Body of pancreas (tissue), 4 donors: Measurements from ENCODE around the gene CEACAM16. TPM values are rescaled to one million over a fixed set of nuclear protein-coding genes. Genes with fewer than 3 reads are reported as not detected.
"Not testable (repeated sequence)": the region's sequence is repeated elsewhere in the genome, so short reads cannot be mapped to it uniquely, and the experiment has no call there.

Source experiments
- ATAC-seq: fragments of 150-250 bp; one replicate; pipeline ENCODE4 v1.9.1; 2016
- DNase-seq, 4 donors: peaks; one replicate each; pipeline ENCODE4 v3.0.0-alpha.2; 2019
- H3K27ac ChIP-seq, 4 donors: fragments of 200-600 bp; sonication (generic); 1 replicate in 3 of 4; 2 replicates in 1 of 4; pipeline versions ENCODE4 v1.5.1 to v1.6.1; 2016 to 2019; ENCODE audit warnings: mild to moderate bottlenecking in 1 of 4, mixed read lengths in 1 of 4, moderate library complexity in 1 of 4
- H3K27me3 ChIP-seq, 2 donors: fragments of 200-600 bp; sonication (generic); one replicate each; pipeline ENCODE4 v1.6.0; 2016; ENCODE audit warnings: mild to moderate bottlenecking in 1 of 2
- H3K36me3 ChIP-seq, 2 donors: fragments of 200-600 bp; sonication (generic); replicated peaks in 1 of 2; 2 replicates each; pipeline ENCODE4 v1.5.1; 2016; ENCODE audit warnings: low read depth in 2 of 2; ENCODE audit not compliant: insufficient read depth in 1 of 2
- H3K4me1 ChIP-seq: fragments of 200-600 bp; sonication (generic); one replicate; pipeline ENCODE4 v1.6.0; 2016
- H3K4me3 ChIP-seq, 2 donors: fragments of 200-600 bp; sonication (generic); 1 replicate in 1 of 2; 2 replicates in 1 of 2; pipeline ENCODE4 v1.5.1; 2016 to 2019
- H3K9me3 ChIP-seq, 3 donors: fragments of 200-600 bp; sonication (generic); 1 replicate in 2 of 3; 2 replicates in 1 of 3; pipeline ENCODE4 v1.5.1; 2016
- POLR2A ChIP-seq, 3 donors: fragments of 450-650 bp; IDR thresholded peaks; one replicate each; pipeline ENCODE4 v1.6.1; 2016; ENCODE audit warnings: antibody characterized with exemption in 3 of 3, mild to moderate bottlenecking in 2 of 3
- WGBS, 2 donors: methylation state at CpG; one replicate each; pipeline ENCODE4 v1.1.5; 2017; 5-methylcytosine and 5-hydroxymethylcytosine counted together
- intact Hi-C: fragments of 100-400 bp; cut with DNase I; formaldehyde crosslinking; loops from one replicate; pipeline ENCODE4 v1.15.1; 2023
- total RNA-seq, 2 donors: library from RNA; depleted of rRNA; stranded (reverse); fragments of >200 nt; gene quantifications; one replicate each; pipeline ENCODE4 v1.1.0, GENCODE V29; 2016
- TF ChIP-seq, protein P1 (sequence below), 7 experiments: fragments of 450-650 bp in 4 of 7; fragments of 200-600 bp in 3 of 7; sonication (generic) in 3 of 7; IDR thresholded peaks; one replicate each; pipeline ENCODE4 v1.5.1; 2016 to 2019; ENCODE audit warnings: antibody characterized with exemption in 7 of 7

The CEACAM16 gene
- total RNA-seq, 2 donors from 2014 or later = 0.33 to 1.3 TPM

DNA sequence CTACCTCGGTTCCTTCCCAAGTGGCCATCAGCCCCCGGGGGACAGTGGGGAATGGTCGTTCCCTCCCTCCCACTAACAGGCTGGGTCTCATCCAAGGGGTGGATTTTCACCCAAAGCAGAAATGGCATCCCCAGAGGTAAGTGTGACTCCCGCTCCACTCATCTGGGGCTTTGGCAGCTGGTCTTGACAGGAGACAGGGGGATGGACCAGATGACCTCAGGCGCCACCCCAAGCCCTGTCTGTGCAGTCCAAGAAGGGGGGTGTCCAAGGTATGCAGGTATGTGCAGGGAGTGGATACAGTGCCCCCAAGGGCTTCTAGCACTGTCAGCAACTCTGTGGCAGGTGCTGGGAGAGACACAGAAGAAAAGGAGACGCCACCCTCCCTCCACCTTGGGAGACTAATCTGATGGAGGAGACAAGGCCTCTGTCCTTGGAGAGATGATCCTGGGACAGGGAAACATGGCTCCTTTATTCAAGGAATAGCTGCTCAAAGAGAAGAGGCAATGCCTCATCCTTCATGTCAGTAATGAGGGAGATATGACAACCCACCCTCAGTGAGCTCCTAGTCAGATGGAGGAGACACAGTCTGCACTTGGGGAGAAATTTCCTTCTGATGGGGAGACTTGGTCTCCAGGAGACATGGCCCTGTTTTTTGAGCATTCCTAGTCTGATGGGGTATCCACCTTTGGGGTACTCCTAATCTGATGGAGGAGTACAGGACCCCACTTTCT lies 7.7 kb downstream of the CEACAM16 start:
- ATAC-seq (no peak), DNase-seq (no peak)
- Histone ChIP-seq H3K27me3 (no peaks in the 10 kb centered on the region), H3K36me3 (no peaks in the 10 kb centered on the region), H3K4me3 (no peak overlapping the region), H3K27ac (no peak overlapping the region), H3K4me1 (no peaks in the 10 kb centered on the region), H3K9me3 (no peaks in the 10 kb centered on the region)
- intact Hi-C loops = no loop called here
- WGBS, 2 donors = 93 to 100% methylated on average over 1 to 6 of the region's 6 CpGs
- TF ChIP-seq POLR2A (IDR thresholded peaks at IDR 0.05) = no peak
- TF ChIP-seq, protein P1, sequence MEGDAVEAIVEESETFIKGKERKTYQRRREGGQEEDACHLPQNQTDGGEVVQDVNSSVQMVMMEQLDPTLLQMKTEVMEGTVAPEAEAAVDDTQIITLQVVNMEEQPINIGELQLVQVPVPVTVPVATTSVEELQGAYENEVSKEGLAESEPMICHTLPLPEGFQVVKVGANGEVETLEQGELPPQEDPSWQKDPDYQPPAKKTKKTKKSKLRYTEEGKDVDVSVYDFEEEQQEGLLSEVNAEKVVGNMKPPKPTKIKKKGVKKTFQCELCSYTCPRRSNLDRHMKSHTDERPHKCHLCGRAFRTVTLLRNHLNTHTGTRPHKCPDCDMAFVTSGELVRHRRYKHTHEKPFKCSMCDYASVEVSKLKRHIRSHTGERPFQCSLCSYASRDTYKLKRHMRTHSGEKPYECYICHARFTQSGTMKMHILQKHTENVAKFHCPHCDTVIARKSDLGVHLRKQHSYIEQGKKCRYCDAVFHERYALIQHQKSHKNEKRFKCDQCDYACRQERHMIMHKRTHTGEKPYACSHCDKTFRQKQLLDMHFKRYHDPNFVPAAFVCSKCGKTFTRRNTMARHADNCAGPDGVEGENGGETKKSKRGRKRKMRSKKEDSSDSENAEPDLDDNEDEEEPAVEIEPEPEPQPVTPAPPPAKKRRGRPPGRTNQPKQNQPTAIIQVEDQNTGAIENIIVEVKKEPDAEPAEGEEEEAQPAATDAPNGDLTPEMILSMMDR (IDR thresholded peaks at IDR 0.05) = no peak

GRCh38 chr19:44707794-44708193 lies 8.8 kb downstream of the CEACAM16 start:
- 97 to 100% methylated on average over 5 to 19 of the region's 20 CpGs for WGBS, 2 donors
- Histone ChIP-seq H3K4me3 (no peak overlapping the region), H3K4me1 (no peaks in the 10 kb centered on the region), H3K9me3 (no peaks in the 10 kb centered on the region), H3K36me3 (no peaks in the 10 kb centered on the region), H3K27ac (no peak overlapping the region), H3K27me3 (no peaks in the 10 kb centered on the region)
- intact Hi-C loops = no loop called here
- DNase-seq = no peak
- TF ChIP-seq, protein P1 (IDR thresholded peaks at IDR 0.05) = no peak
- no peak for TF ChIP-seq POLR2A (IDR thresholded peaks at IDR 0.05)
- ATAC-seq = no peak

- Histone ChIP-seq H3K4me1 (no peaks in the 10 kb centered on the region), H3K36me3 (no peaks in the 10 kb centered on the region), H3K4me3 (no peak overlapping the region), H3K27me3 (no peaks in the 10 kb centered on the region), H3K27ac (no peak overlapping the region), H3K9me3 (no peaks in the 10 kb centered on the region)
- TF ChIP-seq, protein P1 (IDR thresholded peaks at IDR 0.05) = no peak
- TF ChIP-seq POLR2A (IDR thresholded peaks at IDR 0.05) = no peak
- intact Hi-C loops = no loop called here
- 85 to 90% methylated on average over 5 of the region's 5 CpGs for WGBS, 2 donors
- DNase-seq (no peak), ATAC-seq (no peak)
Observed at GRCh38 chr19:44708940-44709339, 10.0 kb downstream of the CEACAM16 start.

DNA sequence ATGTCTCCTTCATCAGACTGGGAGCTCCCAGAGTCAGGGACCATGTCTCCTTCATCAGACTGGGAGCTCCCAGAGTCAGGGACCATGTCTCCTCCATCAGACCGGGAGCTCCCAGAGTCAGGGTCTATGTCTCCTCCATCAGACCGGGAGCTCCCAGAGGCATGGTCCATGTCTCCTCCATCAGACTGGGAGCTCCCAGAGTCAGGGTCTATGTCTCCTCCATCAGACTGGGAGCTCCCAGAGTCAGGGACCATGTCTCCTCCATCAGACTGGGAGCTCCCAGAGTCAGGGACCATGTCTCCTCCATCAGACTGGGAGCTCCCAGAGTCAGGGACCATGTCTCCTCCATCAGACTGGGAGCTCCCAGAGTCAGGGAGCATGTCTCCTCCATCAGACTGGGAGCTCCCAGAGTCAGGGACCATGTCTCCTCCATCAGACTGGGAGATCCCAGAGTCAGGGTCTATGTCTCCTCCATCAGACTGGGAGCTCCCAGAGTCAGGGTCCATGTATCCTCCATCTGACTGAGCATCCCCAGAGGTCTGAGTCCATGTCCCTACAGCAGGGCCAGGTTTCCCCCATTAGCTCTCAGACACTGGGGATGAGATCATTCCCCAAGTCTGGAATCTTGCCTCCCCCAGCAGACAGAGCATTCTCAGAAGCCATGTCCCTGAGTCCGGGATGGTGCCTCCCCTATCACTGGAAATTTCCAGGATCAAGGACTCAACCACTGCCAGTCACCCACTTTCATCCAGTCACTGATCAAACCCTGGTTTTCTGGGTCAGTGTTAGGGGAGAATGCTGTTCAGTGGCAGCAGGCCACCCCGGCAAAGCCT lies 10.7 kb downstream of the CEACAM16 start:
- DNase-seq, H3K4me3 ChIP-seq, H3K4me1 ChIP-seq, H3K9me3 ChIP-seq, ATAC-seq, H3K36me3 ChIP-seq, intact Hi-C loops, H3K27me3 ChIP-seq, H3K27ac ChIP-seq: not testable (repeated sequence)
- 82 to 83% methylated on average over 3 to 4 of the region's 4 CpGs for WGBS, 2 donors

DNA sequence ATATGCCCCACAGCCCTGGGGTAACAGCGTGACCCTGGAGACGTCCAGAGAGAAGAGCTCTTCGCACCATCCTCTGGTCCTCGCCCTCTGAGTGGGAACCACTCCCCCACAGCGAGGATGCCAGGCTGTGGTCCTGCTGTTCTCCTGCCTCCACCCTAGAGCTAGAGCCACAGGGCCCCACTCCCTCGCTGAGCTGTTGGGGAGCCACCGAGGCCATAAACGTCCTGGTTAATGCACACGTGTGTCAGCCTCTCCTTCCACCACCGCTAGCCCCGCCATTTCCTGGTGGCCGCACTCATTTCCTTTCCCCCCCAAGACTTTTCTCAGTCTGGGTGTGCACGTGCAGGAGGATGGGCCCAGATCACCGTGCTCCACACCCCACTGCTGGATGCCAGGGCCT lies 11.5 kb downstream of the CEACAM16 start:
- 80 to 84% methylated on average over 14 of the region's 14 CpGs for WGBS, 2 donors
- DNase-seq (no peak), ATAC-seq (no peak)

More for the DNA sequence above, 11.5 kb downstream of the CEACAM16 start:
- Histone ChIP-seq H3K27ac (no peak overlapping the region), H3K36me3 (no peaks in the 10 kb centered on the region), H3K4me1 (no peaks in the 10 kb centered on the region), H3K27me3 (no peaks in the 10 kb centered on the region), H3K4me3 (no peak overlapping the region), H3K9me3 (no peaks in the 10 kb centered on the region)
- intact Hi-C loops = no loop called here
- no peak for TF ChIP-seq POLR2A (IDR thresholded peaks at IDR 0.05)
- TF ChIP-seq, protein P1 (IDR thresholded peaks at IDR 0.05) = no peak
